CD4-positive, CD25-positive, alpha-beta regulatory T cell (primary cell): ENCODE measurements around the gene MGAT4B. TPM values are rescaled to one million over a fixed set of nuclear protein-coding genes. Genes with fewer than 3 reads are reported as not detected.
A peak's percentile ranks its signal among the peaks of the same experiment; 100 is the strongest.

Experiments
- ATAC-seq, 2 donors: fragments of 150-1000 bp; cut with Tn5 transposase; one replicate each; pipeline ENCODE4 v1.10.0; 2021; ENCODE audit warnings: low read depth in 2 of 2, moderate number of reproducible peaks in 2 of 2, moderate library complexity in 1 of 2
- DNase-seq, 3 donors: peaks; one replicate each; pipeline versions ENCODE4 v3.0.0 to v3.0.0-alpha.2; 2012 to 2022; ENCODE audit warnings: mixed read lengths in 1 of 3
- H3K27ac ChIP-seq: one replicate; pipeline ENCODE4 v1.7.0; 2013; ENCODE audit warnings: mild to moderate bottlenecking, low read length; ENCODE audit not compliant: insufficient read depth, poor library complexity, severe bottlenecking
- H3K27me3 ChIP-seq: one replicate; pipeline ENCODE4 v1.7.0; 2013; ENCODE audit warnings: low read length; ENCODE audit not compliant: control insufficient read depth, insufficient read depth
- H3K36me3 ChIP-seq: one replicate; pipeline ENCODE4 v1.7.0; 2013; ENCODE audit warnings: mild to moderate bottlenecking, low read length, moderate library complexity; ENCODE audit not compliant: control insufficient read depth, insufficient read depth
- H3K4me1 ChIP-seq: 2 replicates; pipeline ENCODE4 v1.7.0; 2013; ENCODE audit warnings: mild to moderate bottlenecking, low read length; ENCODE audit not compliant: insufficient read depth, control insufficient read depth, poor library complexity, severe bottlenecking
- H3K4me3 ChIP-seq: one replicate; pipeline ENCODE4 v1.7.0; 2013; ENCODE audit warnings: low read depth, mild to moderate bottlenecking, low read length, moderate library complexity
- H3K9me3 ChIP-seq, 2 experiments: 1 replicate in 1 of 2; 2 replicates in 1 of 2; pipeline ENCODE4 v1.7.0; 2013; ENCODE audit warnings: low read length in 2 of 2, mild to moderate bottlenecking in 1 of 2, moderate library complexity in 1 of 2; ENCODE audit not compliant: control insufficient read depth in 2 of 2
- H3K27ac Mint-ChIP-seq, 3 donors: one replicate each; pipeline ENCODE4 v1.8.0; 2020 to 2022; ENCODE audit warnings: mild to moderate bottlenecking in 3 of 3, mixed read lengths in 3 of 3, moderate library complexity in 2 of 3
- H3K27me3 Mint-ChIP-seq: one replicate; pipeline ENCODE4 v1.8.0; 2022; ENCODE audit warnings: mild to moderate bottlenecking, mixed read lengths
- H3K36me3 Mint-ChIP-seq: one replicate; pipeline ENCODE4 v1.8.0; 2020; ENCODE audit warnings: mixed read lengths
- H3K4me1 Mint-ChIP-seq, 4 donors: one replicate each; pipeline ENCODE4 v1.8.0; 2020 to 2022; ENCODE audit warnings: mixed read lengths in 4 of 4, mild to moderate bottlenecking in 1 of 4
- H3K4me3 Mint-ChIP-seq, 4 donors: one replicate each; pipeline ENCODE4 v1.8.0; 2020 to 2022; ENCODE audit warnings: mild to moderate bottlenecking in 4 of 4, mixed read lengths in 4 of 4, moderate library complexity in 3 of 4
- H3K9me3 Mint-ChIP-seq, 7 donors: one replicate each; pipeline ENCODE4 v1.8.0; 2020 to 2022; ENCODE audit warnings: mixed read lengths in 7 of 7, mild to moderate bottlenecking in 3 of 7, moderate library complexity in 2 of 7
- polyA plus RNA-seq, 4 donors: library from polyadenylated mRNA; unstranded; fragments of 300-500 nt; fragmentation: Illumina TruSeq; gene quantifications; one replicate each; pipeline ENCODE4 v1.2.3, GENCODE V29; 2021
- total RNA-seq: library from RNA; stranded (reverse); gene quantifications from one replicate; pipeline ENCODE4 v1.2.3, GENCODE V29; 2022

Gene MGAT4B
- total and polyA plus RNA-seq, 5 donors from 2014 or later: 11.9 to 134 (median 15.4) TPM

DNA sequence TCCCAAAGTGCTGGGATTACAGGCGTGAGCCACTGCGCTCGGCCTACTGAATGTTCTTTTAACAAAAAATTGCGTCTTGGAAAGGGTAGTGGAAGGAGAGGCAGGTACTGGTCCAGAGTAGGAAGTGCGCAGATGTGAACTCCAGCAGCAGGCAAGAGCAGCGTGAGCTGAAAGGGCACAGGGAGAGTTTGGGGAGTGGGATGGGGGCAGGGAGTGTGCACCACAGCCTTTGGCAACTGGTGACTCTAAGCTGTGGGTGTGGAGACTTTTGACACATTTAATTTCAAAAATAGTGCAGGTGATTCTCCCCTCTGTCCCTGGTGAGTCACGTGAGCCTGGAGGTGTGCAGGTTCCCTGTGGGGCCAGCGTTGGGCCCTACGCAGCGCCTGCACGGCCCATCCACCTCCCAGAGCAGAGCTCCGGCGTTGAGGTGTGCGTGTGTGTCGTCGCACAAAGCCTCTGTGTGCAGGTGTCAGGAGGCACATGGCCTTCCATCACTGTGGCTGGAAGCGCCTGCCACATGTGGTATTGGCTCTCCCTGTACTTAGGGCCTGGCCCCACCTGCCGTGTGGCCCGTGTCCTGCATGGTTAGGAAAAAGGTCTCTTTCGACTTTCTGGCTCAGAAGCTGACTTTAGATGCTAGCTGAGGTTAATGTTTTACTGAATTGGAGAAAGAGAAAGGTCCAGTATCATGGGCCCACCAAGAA lies 25.5 kb upstream of the MGAT4B start:
- peaks cover 13% of the 10 kb centered on the region for H3K4me1 ChIP-seq
- ATAC-seq (no peak), DNase-seq (no peak)
- no peak overlapping the region for H3K4me3 ChIP-seq
- peak overlapping the region in 2 of 3 donors; percentile 75 to 97 for H3K27ac Mint-ChIP-seq
- no peaks in the 10 kb centered on the region for H3K27me3 Mint-ChIP-seq
- no peaks in the 10 kb centered on the region for H3K9me3 ChIP-seq
- peaks cover 64% of the 10 kb centered on the region for H3K36me3 ChIP-seq
- no peak overlapping the region for H3K27ac ChIP-seq
- H3K4me1 Mint-ChIP-seq: peaks cover 13 to 34% (median 30%) of the 10 kb centered on the region in 4 donors
- no peaks in the 10 kb centered on the region for H3K27me3 ChIP-seq
- H3K4me3 Mint-ChIP-seq: no peak overlapping the region
- peaks cover 0 to 2% (median 0%) of the 10 kb centered on the region in 7 donors for H3K9me3 Mint-ChIP-seq
- H3K36me3 Mint-ChIP-seq: peaks cover 72% of the 10 kb centered on the region

DNA sequence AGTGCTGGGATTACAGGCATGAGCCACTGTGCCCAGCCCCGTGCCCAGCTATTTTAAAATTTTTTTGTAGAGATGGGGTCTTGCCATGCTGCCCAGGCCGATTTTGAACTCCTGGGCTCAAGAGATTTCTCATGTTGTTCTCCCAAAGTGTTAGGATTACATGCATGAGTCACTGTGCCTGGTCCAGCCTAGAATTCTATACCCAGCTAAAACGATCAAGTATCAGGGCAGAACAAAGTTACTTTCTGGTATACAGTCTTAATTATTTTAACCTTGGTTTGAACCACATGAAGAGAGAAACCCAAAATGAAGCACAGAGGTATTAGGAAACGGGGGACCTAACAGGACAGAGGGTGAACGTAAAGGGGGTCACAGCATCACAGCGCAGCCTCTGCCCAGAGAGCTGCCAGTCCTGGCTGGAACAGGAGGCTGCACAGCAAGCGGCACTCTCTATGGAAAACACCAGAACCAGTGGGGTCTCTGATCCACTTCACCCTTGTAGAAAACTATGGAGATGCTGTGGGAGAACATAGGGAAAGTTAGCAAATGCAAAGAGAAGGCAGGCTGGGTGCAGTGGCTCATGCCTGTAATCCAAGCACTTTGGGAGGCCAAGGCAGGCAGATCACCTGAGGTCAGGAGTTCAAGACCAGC lies 24.3 kb upstream of the MGAT4B start:
- peak overlapping the region in 2 of 3 donors; percentile 17 to 68 for H3K27ac Mint-ChIP-seq
- peaks cover 65% of the 10 kb centered on the region for H3K36me3 ChIP-seq

DNA sequence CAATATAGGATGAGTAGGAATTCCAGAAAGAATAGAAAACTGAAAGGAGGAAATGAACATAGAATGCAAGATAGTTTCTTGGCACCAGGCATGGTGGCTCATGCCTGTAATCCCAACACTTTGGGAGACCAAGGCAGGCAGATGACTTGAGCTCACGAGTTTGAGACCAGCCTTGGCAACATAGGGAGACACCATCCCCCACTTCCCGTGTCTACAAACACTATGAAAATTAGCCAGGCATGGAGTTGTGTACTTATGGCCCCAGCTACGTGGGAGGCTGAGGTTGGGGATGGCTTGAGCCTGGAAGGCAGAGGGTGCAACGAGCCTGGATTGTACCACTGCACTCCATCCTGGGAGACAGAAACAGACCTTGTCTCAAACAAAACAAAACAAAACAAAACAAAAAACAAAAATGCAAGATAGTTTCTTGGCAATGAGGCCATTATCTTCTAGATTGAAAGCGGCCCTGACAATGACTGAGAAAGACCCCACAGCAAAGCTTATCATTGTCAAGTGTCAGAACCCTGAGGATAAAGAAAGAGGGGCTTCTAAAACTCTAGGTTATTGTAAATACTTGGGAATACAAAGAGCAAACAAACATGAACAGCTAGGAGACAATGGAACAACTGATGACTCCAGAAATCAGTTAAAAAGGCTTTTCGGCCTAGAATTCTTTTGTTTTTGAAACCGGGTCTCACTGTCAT lies 23.2 kb upstream of the MGAT4B start:
- Histone ChIP-seq H3K4me1 (no peaks in the 10 kb centered on the region), H3K9me3 (no peaks in the 10 kb centered on the region), H3K27ac (no peak overlapping the region), H3K4me3 (no peak overlapping the region), H3K36me3 (peaks cover 75% of the 10 kb centered on the region), H3K27me3 (no peaks in the 10 kb centered on the region)
- peaks cover 0 to 2% (median 0%) of the 10 kb centered on the region in 7 donors for H3K9me3 Mint-ChIP-seq
- peaks cover 58% of the 10 kb centered on the region for H3K36me3 Mint-ChIP-seq
- no peak for ATAC-seq
- no peaks in the 10 kb centered on the region for H3K27me3 Mint-ChIP-seq
- H3K4me3 Mint-ChIP-seq: peak overlapping the region in 1 of 4 donors; percentile 27
- H3K4me1 Mint-ChIP-seq: peaks cover 5 to 29% (median 21%) of the 10 kb centered on the region in 4 donors
- H3K27ac Mint-ChIP-seq: peak overlapping the region; percentile 25 to 68 (median 43)
- no peak for DNase-seq

More for the DNA sequence above, 24.3 kb upstream of the MGAT4B start:
- ATAC-seq (no peak), DNase-seq (no peak)
- Histone ChIP-seq H3K4me3 (no peak overlapping the region), H3K4me1 (peaks cover under 1% of the 10 kb centered on the region), H3K27ac (no peak overlapping the region), H3K27me3 (no peaks in the 10 kb centered on the region), H3K9me3 (no peaks in the 10 kb centered on the region)
- H3K4me1 Mint-ChIP-seq: peaks cover 5 to 25% (median 19%) of the 10 kb centered on the region in 4 donors
- peaks cover 59% of the 10 kb centered on the region for H3K36me3 Mint-ChIP-seq
- H3K9me3 Mint-ChIP-seq: peaks cover 0 to 2% (median 0%) of the 10 kb centered on the region in 7 donors
- H3K27me3 Mint-ChIP-seq: no peaks in the 10 kb centered on the region
- peak overlapping the region in 1 of 4 donors; percentile 10 for H3K4me3 Mint-ChIP-seq

DNA sequence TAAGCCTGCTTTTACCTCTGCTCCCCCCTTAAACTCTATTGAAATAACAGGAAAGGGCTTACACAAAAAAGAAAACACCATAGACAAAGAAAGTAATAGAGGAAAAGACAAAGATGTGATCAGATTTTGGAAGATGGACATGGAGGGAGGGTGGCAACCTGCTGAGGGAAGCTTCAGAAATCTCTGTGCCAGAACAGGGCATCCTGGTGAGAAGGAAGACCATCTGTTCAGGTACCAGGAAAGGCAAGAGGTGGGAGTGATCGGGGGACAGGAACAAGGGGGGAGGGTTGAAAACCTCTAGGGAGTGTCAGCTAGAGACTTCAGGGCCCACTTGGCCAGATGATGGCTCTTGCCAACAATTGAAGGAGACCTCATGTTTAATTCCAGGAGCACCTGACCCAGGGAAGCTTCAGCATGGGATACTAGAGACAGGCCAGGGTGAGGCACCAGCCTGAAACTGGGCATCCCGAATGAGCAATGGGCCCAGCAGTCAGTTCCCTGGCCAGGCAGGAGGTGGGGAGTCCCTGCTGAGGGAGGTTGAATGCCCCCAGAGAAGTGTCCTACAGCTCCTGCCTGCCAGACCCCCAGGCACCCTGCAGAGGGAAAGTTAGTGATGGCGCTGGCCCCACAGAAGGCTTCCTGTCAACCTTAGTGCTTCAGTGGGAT lies 22.2 kb upstream of the MGAT4B start:
- Histone ChIP-seq H3K27ac (no peak overlapping the region), H3K27me3 (no peaks in the 10 kb centered on the region), H3K4me1 (no peaks in the 10 kb centered on the region), H3K9me3 (no peaks in the 10 kb centered on the region), H3K4me3 (no peak overlapping the region), H3K36me3 (peaks cover 82% of the 10 kb centered on the region)
- Mint-ChIP-seq H3K4me1 (peaks cover 5 to 38% (median 23%) of the 10 kb centered on the region in 4 donors), H3K4me3 (no peak overlapping the region), H3K27ac (peak overlapping the region; percentile 65 to 97 (median 68)), H3K36me3 (peaks cover 62% of the 10 kb centered on the region), H3K27me3 (no peaks in the 10 kb centered on the region), H3K9me3 (peaks cover 0 to 2% (median 0%) of the 10 kb centered on the region in 7 donors)
- no peak for ATAC-seq
- no peak for DNase-seq

DNA sequence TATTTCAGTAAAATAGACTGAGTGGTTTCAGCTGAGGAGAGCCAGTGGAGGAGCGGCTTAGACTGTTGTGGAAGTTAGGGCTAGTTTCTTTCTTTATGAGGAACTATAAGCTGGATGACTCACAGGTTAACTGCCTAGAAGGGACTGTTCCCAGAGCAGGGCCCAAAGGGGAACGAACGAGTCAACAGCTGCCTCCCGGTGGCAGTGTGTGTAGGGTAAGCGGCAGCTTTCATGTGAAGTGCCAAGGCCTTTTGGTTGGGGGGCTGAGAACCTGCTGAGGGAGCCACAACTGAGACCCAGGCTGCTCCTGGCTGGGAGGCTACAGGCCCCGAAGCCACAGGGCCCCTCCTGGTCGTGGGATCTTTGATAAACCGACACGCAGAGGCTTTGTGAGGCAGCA lies 21.0 kb upstream of the MGAT4B start:
- H3K36me3 Mint-ChIP-seq: peaks cover 57% of the 10 kb centered on the region
- Histone ChIP-seq H3K27ac (peak overlapping the region; percentile 8), H3K27me3 (no peaks in the 10 kb centered on the region), H3K4me1 (peaks cover 5% of the 10 kb centered on the region), H3K36me3 (peaks cover 81% of the 10 kb centered on the region), H3K9me3 (no peaks in the 10 kb centered on the region), H3K4me3 (no peak overlapping the region)
- DNase-seq (no peak), ATAC-seq (peak; percentile 38 to 51)
- H3K4me1 Mint-ChIP-seq: peaks cover 5 to 44% (median 22%) of the 10 kb centered on the region in 4 donors
- no peaks in the 10 kb centered on the region for H3K27me3 Mint-ChIP-seq
- H3K4me3 Mint-ChIP-seq: no peak overlapping the region
- H3K9me3 Mint-ChIP-seq: peaks cover 0 to 2% (median 0%) of the 10 kb centered on the region in 7 donors
- peak overlapping the region in 1 of 3 donors; percentile 71 for H3K27ac Mint-ChIP-seq

DNA sequence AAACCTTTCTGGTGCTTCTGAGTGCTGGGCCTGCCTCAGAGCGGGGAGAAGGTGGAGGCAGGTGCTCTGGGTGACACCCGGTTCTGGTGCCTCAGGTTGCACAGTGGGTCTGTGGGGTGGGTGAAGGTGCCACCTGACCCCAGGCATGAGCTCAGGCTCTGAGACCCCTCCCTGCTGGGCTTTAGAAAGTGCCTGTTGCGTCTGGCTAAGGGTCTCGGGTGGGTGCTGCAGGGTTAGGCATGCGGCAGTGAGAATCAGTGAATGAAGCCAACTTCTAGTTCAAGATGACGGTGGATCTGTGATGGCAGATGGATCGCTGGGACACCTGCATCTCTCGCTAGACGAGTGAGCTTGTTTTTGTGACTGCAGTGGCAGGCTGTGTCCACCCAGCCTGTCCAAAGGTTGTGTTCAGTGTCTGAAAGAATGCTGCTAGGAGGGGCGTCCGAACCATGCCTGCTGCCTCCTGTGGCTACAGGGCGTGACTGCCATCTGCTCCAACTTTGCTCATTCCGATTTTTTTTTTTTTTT lies 19.1 kb upstream of the MGAT4B start:
- no peaks in the 10 kb centered on the region for H3K27me3 ChIP-seq
- Mint-ChIP-seq H3K4me1 (peaks cover 9 to 50% (median 30%) of the 10 kb centered on the region in 4 donors), H3K36me3 (peaks cover 44% of the 10 kb centered on the region), H3K4me3 (peak overlapping the region in 1 of 4 donors; percentile 54), H3K9me3 (peaks cover 0 to 2% (median 0%) of the 10 kb centered on the region in 7 donors), H3K27ac (no peak overlapping the region), H3K27me3 (peaks cover 10% of the 10 kb centered on the region)
- no peak overlapping the region for H3K27ac ChIP-seq
- H3K4me1 ChIP-seq: peaks cover 16% of the 10 kb centered on the region
- DNase-seq: no peak
- ATAC-seq: no peak
- H3K4me3 ChIP-seq: no peak overlapping the region
- H3K36me3 ChIP-seq: peaks cover 68% of the 10 kb centered on the region
- H3K9me3 ChIP-seq: no peaks in the 10 kb centered on the region

DNA sequence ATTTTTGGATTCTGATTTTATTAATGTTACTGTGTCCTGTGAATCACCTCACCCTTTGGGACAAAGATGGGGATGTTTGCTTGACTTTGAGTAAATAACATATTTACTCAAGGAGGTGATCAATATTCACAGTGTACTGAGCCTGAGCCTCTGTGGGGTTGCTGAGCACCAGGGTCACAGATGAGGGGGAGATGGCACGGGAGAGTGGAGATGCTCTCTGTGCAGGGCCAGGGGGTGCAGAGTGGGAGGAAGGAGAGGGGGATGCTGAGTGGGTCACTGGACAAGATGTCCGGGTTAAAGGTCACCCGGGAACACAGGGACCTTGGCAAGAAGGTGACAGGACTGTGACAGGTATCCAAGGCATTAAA lies 18.1 kb upstream of the MGAT4B start:
- Histone ChIP-seq H3K9me3 (no peaks in the 10 kb centered on the region), H3K36me3 (peaks cover 60% of the 10 kb centered on the region), H3K27ac (no peak overlapping the region), H3K4me1 (peaks cover 25% of the 10 kb centered on the region), H3K4me3 (no peak overlapping the region), H3K27me3 (no peaks in the 10 kb centered on the region)
- DNase-seq: no peak
- Mint-ChIP-seq H3K27me3 (peaks cover 10% of the 10 kb centered on the region), H3K36me3 (peaks cover 36% of the 10 kb centered on the region), H3K27ac (no peak overlapping the region), H3K4me1 (peaks cover 8 to 55% (median 32%) of the 10 kb centered on the region in 4 donors), H3K9me3 (peaks cover 0 to 3% (median 0%) of the 10 kb centered on the region in 7 donors), H3K4me3 (peak overlapping the region in 3 of 4 donors; percentile 17 to 25 (median 19))
- ATAC-seq: no peak
